HS-27A (cell line): ENCODE results near the gene C3orf85.
"Not testable (repeated sequence)": the region's sequence is repeated elsewhere in the genome, so short reads cannot be mapped to it uniquely, and the experiment has no call there.

Source experiments
- DNase-seq: peaks from one replicate; pipeline ENCODE4 v3.0.0-alpha.2; 2012; ENCODE audit warnings: low read depth, missing footprints

Gene C3orf85

GRCh38 chr3:109136523-109136922 is at the start of gene C3orf85:
C3orf85 (plus strand) TSS chr3:109136719; CDS start chr3:109136848, 129 bp downstream.
- no peak for DNase-seq

- DNase-seq, result no peak
Observed at GRCh38 chr3:109089265-109089664, 47.3 kb upstream of the C3orf85 start.

GRCh38 chr3:109091846-109092245 is 44.7 kb upstream of the C3orf85 start:
- no peak for DNase-seq

- DNase-seq, result no peak
Observed at GRCh38 chr3:109093561-109093960, 43.0 kb upstream of the C3orf85 start.

GRCh38 chr3:109095166-109095565 is 41.4 kb upstream of the C3orf85 start:
- DNase-seq, result no peak

GRCh38 chr3:109098079-109098644 is 38.4 kb upstream of the C3orf85 start:
- no peak for DNase-seq

GRCh38 chr3:109109574-109109973 is 26.9 kb upstream of the C3orf85 start:
- DNase-seq, result no peak

GRCh38 chr3:109112946-109113760 is 23.4 kb upstream of the C3orf85 start:
- DNase-seq, result no peak

- DNase-seq, result no peak
Observed at GRCh38 chr3:109114746-109115145, 21.8 kb upstream of the C3orf85 start.

- DNase-seq, result no peak
Observed at GRCh38 chr3:109115451-109115850, 21.1 kb upstream of the C3orf85 start.

GRCh38 chr3:109116031-109116430 is 20.5 kb upstream of the C3orf85 start:
- no peak for DNase-seq

- DNase-seq, result no peak
Observed at GRCh38 chr3:109117939-109118338, 18.6 kb upstream of the C3orf85 start, which contains the start of gene MORC1. MORC1 (minus strand) TSS chr3:109118134; CDS start chr3:109118059, 75 bp downstream.

GRCh38 chr3:109118584-109118983 is 17.9 kb upstream of the C3orf85 start:
- DNase-seq, result no peak

GRCh38 chr3:109122690-109123089 is 13.8 kb upstream of the C3orf85 start:
- no peak for DNase-seq

GRCh38 chr3:109125902-109126301 is 10.6 kb upstream of the C3orf85 start:
- no peak for DNase-seq

- no peak for DNase-seq
Observed at GRCh38 chr3:109127553-109127952, 9.0 kb upstream of the C3orf85 start.

GRCh38 chr3:109131276-109131675 is 5.2 kb upstream of the C3orf85 start:
- DNase-seq, result no peak

- no peak for DNase-seq
Observed at GRCh38 chr3:109132801-109133473, 3.6 kb upstream of the C3orf85 start.

- not testable (repeated sequence) for DNase-seq
Observed at GRCh38 chr3:109133474-109133816, 3.1 kb upstream of the C3orf85 start.

GRCh38 chr3:109137761-109138160 is 1.2 kb downstream of the C3orf85 start:
- DNase-seq, result no peak

GRCh38 chr3:109140318-109140717 is 3.8 kb downstream of the C3orf85 start:
- no peak for DNase-seq

- DNase-seq, result no peak
Observed at GRCh38 chr3:109143646-109144045, 7.1 kb downstream of the C3orf85 start.

GRCh38 chr3:109149078-109149477 is 12.6 kb downstream of the C3orf85 start:
- DNase-seq, result no peak
